Activated T-helper 1 cell treated with Interleukin-2 at 50 U/mL for 16 hours (primary cell): ENCODE data around the gene GRB10.

Experiments used
- DNase-seq: peaks from one replicate; pipeline ENCODE4 v3.0.0-alpha.2; 2020; ENCODE audit warnings: low read depth

GRB10 gene

GRCh38 chr7:50653126-50653864, 129.4 kb downstream of the GRB10 start:
- DNase-seq = no peak

- no peak for DNase-seq
Observed at GRCh38 chr7:50652400-50653125, 130.1 kb downstream of the GRB10 start.

GRCh38 chr7:50651271-50651989, 131.3 kb downstream of the GRB10 start:
- DNase-seq = no peak

- no peak for DNase-seq
Observed at GRCh38 chr7:50650057-50650664, 132.5 kb downstream of the GRB10 start.

- DNase-seq = no peak
Observed at GRCh38 chr7:50649259-50649885, 133.3 kb downstream of the GRB10 start.

GRCh38 chr7:50648570-50649169, 134.0 kb downstream of the GRB10 start:
- no peak for DNase-seq

GRCh38 chr7:50648076-50648475, 134.6 kb downstream of the GRB10 start:
- DNase-seq = no peak

GRCh38 chr7:50647286-50647980, 135.3 kb downstream of the GRB10 start:
- DNase-seq = no peak

- DNase-seq = no peak
Observed at GRCh38 chr7:50646069-50646468, 136.6 kb downstream of the GRB10 start.

GRCh38 chr7:50645186-50645585, 137.5 kb downstream of the GRB10 start:
- DNase-seq = no peak

GRCh38 chr7:50644586-50644985, 138.1 kb downstream of the GRB10 start:
- no peak for DNase-seq

- DNase-seq = no peak
Observed at GRCh38 chr7:50644114-50644513, 138.6 kb downstream of the GRB10 start.

- no peak for DNase-seq
Observed at GRCh38 chr7:50641442-50642405, 141.0 kb downstream of the GRB10 start.

- no peak for DNase-seq
Observed at GRCh38 chr7:50640779-50641178, 141.9 kb downstream of the GRB10 start.

GRCh38 chr7:50640256-50640655, 142.4 kb downstream of the GRB10 start:
- DNase-seq = no peak

GRCh38 chr7:50637725-50638643, 144.7 kb downstream of the GRB10 start:
- DNase-seq = no peak

GRCh38 chr7:50634378-50634777, 148.3 kb downstream of the GRB10 start:
- DNase-seq = no peak

- DNase-seq = no peak
Observed at GRCh38 chr7:50633414-50633710, 149.3 kb downstream of the GRB10 start.
